Tibial artery (tissue), 4 donors: ENCODE measurements around the gene ADCY5.

ENCODE experiments used
- DNase-seq, 2 donors: peaks; one replicate each; pipeline ENCODE4 v3.0.0-alpha.2; 2019
- H3K27ac ChIP-seq, 2 donors: fragments of 200-600 bp; sonication (generic) in 1 of 2; 1 replicate in 1 of 2; 2 replicates in 1 of 2; pipeline ENCODE4 v1.5.1; 2018 to 2019; ENCODE audit warnings: mild to moderate bottlenecking in 1 of 2
- H3K27me3 ChIP-seq, 2 donors: fragments of 200-600 bp; sonication (generic) in 1 of 2; one replicate each; pipeline versions ENCODE4 v1.5.1 to v1.6.0; 2016 to 2019
- H3K36me3 ChIP-seq, 3 donors: fragments of 200-600 bp; sonication (generic) in 2 of 3; one replicate each; pipeline ENCODE4 v1.5.1; 2016 to 2019; ENCODE audit warnings: mild to moderate bottlenecking in 2 of 3
- H3K4me1 ChIP-seq, 4 donors: fragments of 200-600 bp; sonication (generic) in 2 of 4; 1 replicate in 3 of 4; 2 replicates in 1 of 4; pipeline ENCODE4 v1.5.1; 2016 to 2019
- H3K4me3 ChIP-seq, 2 donors: fragments of 200-600 bp; sonication (generic) in 1 of 2; 1 replicate in 1 of 2; 2 replicates in 1 of 2; pipeline ENCODE4 v1.5.1; 2018 to 2019; ENCODE audit warnings: mild to moderate bottlenecking in 2 of 2
- H3K9me3 ChIP-seq, 3 donors: fragments of 200-600 bp; sonication (generic) in 1 of 3; one replicate each; pipeline ENCODE4 v1.5.1; 2016 to 2019
- intact Hi-C: fragments of 100-400 bp; cut with DNase I; formaldehyde crosslinking; loops from one replicate; pipeline ENCODE4 v1.15.0; 2023; ENCODE audit warnings: low total_unique reads
- TF ChIP-seq, protein P1 (sequence below), 2 experiments: fragments of 200-600 bp in 1 of 2; fragments of 450-650 bp in 1 of 2; IDR thresholded peaks; one replicate each; pipeline ENCODE4 v1.5.1; 2017 to 2019; ENCODE audit warnings: antibody characterized with exemption in 2 of 2, mild to moderate bottlenecking in 1 of 2, moderate library complexity in 1 of 2

Gene ADCY5

DNA sequence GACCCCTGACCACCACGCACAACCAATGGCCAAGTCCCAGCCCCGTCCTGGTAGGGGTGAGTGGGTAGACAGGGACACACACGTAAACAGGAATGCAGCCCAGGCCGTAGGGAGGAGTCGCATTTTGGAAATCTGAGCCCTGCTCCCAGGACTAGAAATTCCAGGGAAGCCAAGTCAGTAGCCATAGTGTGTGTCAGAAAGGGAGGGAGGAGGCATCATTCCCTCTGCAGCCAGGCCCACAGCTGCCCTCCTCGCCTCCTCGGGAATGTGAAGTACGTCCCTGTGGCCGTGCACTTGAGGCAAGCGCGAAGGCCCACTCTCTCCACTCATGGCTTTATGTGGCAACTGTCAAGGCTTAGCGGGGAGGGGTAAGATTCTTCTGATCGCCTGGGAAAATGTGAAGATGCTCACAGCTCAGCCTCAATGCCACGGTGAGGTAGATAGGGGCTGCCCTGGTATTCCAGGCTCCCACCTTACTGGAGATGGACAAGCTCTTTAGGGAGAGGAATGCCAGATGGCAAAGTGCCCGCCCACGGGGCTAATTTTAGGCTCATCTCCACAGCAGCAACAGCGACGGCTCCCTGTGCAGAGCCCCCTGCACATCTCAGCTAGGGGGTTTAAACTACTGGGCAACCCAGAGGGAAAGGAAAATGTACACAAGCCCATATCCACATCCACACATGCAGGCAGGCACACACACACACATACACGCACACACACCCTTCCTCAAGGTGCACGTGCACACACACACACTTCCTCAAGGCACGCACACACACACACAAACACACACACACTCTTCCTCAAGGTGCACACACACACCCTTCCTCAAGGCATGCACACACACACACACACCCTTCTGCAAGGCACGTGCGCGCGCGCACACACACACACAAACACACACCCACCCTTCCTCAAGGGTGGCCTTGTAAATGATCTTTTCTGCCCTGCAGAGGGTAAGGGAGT lies 65.5 kb downstream of the ADCY5 start:
- no peak for DNase-seq
- H3K4me1 ChIP-seq: peaks cover 0 to 100% (median 65%) of the 10 kb centered on the region in 4 donors
- H3K27ac ChIP-seq: peak overlapping the region; percentile 89 to 96
- H3K27me3 ChIP-seq: no peaks in the 10 kb centered on the region
- TF ChIP-seq, protein P1, sequence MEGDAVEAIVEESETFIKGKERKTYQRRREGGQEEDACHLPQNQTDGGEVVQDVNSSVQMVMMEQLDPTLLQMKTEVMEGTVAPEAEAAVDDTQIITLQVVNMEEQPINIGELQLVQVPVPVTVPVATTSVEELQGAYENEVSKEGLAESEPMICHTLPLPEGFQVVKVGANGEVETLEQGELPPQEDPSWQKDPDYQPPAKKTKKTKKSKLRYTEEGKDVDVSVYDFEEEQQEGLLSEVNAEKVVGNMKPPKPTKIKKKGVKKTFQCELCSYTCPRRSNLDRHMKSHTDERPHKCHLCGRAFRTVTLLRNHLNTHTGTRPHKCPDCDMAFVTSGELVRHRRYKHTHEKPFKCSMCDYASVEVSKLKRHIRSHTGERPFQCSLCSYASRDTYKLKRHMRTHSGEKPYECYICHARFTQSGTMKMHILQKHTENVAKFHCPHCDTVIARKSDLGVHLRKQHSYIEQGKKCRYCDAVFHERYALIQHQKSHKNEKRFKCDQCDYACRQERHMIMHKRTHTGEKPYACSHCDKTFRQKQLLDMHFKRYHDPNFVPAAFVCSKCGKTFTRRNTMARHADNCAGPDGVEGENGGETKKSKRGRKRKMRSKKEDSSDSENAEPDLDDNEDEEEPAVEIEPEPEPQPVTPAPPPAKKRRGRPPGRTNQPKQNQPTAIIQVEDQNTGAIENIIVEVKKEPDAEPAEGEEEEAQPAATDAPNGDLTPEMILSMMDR (IDR thresholded peaks at IDR 0.05): no peak
- intact Hi-C loops: no loop called here
- H3K4me3 ChIP-seq: no peak overlapping the region
- H3K36me3 ChIP-seq: no peaks in the 10 kb centered on the region
- H3K9me3 ChIP-seq: no peaks in the 10 kb centered on the region

DNA sequence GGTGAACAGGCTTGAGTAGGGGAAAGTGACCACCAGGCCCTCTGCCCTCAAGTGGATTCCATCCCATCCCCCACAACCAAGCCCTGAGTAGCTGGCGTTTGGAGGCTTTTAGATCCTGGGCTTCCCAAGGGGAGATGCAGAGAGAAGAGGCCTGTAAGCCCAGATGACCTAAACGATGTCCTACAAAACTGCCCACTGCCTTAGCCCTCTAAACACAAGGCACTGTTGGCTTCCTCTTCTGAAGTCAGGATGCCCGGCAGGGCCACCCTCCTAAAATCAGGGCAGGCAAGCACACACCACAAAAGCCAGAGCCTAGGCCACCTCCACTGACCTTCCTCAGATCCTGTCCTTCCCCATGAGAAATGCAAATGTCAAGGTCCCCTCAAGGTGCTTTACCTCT lies 68.6 kb downstream of the ADCY5 start:
- Histone ChIP-seq H3K4me3 (no peak overlapping the region), H3K36me3 (no peaks in the 10 kb centered on the region), H3K9me3 (no peaks in the 10 kb centered on the region), H3K27me3 (no peaks in the 10 kb centered on the region), H3K4me1 (peaks cover 0 to 100% (median 63%) of the 10 kb centered on the region in 4 donors), H3K27ac (peak overlapping the region; percentile 89 to 96)
- intact Hi-C loops: no loop called here
- peak in 1 of 2 donors; percentile 58 for DNase-seq
- TF ChIP-seq, protein P1 (IDR thresholded peaks at IDR 0.05): no peak

DNA sequence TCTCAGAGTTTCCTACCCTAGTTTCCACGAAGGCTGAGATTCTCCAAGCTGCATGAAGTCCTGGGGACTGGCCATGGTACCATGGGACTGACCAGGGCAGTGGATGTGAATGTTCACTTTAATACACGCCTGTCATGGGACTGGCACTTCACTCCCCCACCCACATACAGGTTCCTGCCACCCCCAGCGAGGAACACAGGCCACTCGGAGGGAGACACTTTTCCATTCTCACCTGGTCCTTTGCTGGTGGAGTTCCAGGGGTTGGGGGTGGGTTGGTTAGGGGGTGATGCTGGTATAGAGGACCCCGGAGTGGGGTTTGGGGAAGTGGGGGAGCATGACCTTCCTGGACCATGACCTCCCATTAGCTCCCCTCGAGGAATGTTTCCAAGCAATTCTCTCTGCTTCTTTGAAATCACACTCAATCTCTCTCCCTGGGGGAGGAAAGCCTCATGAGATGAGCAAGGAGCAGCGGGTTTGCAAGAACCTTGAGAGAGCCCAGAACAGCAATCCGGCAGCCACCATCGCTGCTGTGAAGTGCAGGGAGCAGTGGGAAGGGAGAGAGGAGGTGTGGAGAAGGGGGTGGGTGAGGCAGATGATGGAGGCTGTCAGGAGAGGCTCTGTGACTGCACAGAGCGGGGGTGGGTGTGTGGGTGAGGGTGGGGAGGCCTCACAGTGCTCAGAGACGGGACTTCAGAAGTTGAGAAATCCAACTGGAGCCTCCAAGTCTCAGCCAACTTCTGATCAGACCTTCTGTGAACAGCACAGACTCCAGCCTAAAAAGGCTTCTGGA lies 69.7 kb downstream of the ADCY5 start:
- intact Hi-C loops: no loop called here
- TF ChIP-seq, protein P1 (IDR thresholded peaks at IDR 0.05): no peak
- H3K4me1 ChIP-seq: peaks cover 0 to 100% (median 63%) of the 10 kb centered on the region in 4 donors
- no peak overlapping the region for H3K4me3 ChIP-seq
- H3K9me3 ChIP-seq: no peaks in the 10 kb centered on the region
- H3K27me3 ChIP-seq: no peaks in the 10 kb centered on the region
- no peaks in the 10 kb centered on the region for H3K36me3 ChIP-seq
- DNase-seq: peak in 1 of 2 donors; percentile 72
- H3K27ac ChIP-seq: peak overlapping the region; percentile 89 to 96

DNA sequence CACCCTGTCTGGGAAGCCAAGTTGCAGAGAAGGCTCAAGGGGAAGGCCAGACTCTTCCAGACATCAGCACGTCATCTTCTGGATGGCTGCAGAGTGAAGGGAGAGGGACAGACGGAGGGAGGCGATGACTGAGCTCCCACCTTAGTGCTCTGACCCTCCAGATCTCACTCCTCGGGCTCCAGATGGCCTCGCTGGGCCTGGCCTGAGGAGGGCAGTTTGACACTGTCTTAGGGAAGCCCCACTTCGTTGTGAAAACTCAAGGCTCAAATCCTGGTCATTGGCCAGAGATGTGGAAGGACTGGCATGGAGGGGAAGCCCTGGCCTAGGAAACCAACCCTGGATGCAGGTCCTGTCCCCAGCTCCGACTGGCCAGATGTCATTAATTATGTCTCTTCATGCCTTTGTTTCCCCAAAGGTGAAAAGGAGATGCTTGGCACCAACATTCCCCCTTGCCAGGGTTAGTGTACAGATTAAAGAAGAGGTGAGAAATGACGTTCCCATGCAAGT lies 70.4 kb downstream of the ADCY5 start:
- H3K27ac ChIP-seq: peak overlapping the region; percentile 89 to 96
- H3K9me3 ChIP-seq: no peaks in the 10 kb centered on the region
- no peak overlapping the region for H3K4me3 ChIP-seq
- no peaks in the 10 kb centered on the region for H3K27me3 ChIP-seq
- peaks cover 0 to 100% (median 63%) of the 10 kb centered on the region in 4 donors for H3K4me1 ChIP-seq
- intact Hi-C loops: no loop called here
- TF ChIP-seq, protein P1 (IDR thresholded peaks at IDR 0.05): no peak
- DNase-seq: peak in 1 of 2 donors; percentile 48
- no peaks in the 10 kb centered on the region for H3K36me3 ChIP-seq

DNA sequence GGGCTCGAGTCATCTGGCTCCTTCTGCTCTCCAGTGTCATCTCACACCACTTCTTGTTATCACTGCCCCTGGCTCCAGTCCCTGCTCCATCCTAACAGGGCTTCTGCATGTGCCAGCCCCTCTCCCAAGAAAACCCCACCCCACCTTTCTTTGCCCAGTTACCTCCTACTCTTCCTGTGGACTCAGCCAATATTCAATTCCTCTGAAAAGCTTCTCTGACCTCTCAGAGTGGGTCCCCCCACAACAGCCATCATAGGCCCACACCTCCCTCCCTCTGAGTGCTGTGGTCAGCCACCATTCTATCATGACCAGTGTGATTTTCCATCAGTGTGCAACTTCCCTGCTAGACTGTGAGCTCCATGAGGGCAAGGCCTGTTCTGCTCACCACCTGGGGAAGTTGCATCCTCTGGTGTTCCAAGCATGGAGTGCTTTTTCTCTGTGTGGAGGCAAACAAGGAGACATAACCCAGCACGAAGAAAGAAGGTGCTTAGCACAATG lies 71.6 kb downstream of the ADCY5 start:
- H3K27ac ChIP-seq: peak overlapping the region; percentile 70 to 96
- TF ChIP-seq, protein P1 (IDR thresholded peaks at IDR 0.05): no peak
- no peaks in the 10 kb centered on the region for H3K27me3 ChIP-seq
- H3K4me3 ChIP-seq: no peak overlapping the region
- peaks cover 0 to 100% (median 67%) of the 10 kb centered on the region in 4 donors for H3K4me1 ChIP-seq
- no peaks in the 10 kb centered on the region for H3K36me3 ChIP-seq
- intact Hi-C loops: no loop called here
- DNase-seq: peak in 1 of 2 donors; percentile 33
- no peaks in the 10 kb centered on the region for H3K9me3 ChIP-seq
